ENCODE data around the gene SECISBP2. TPM values are rescaled to one million over a fixed set of nuclear protein-coding genes. Genes with fewer than 3 reads are reported as not detected.

SECISBP2 gene
- polyA plus RNA-seq, 1 donor (not counting 4 experiments of a cell fraction or from before 2014, with no cell fraction given) = 24.3 TPM

DNA sequence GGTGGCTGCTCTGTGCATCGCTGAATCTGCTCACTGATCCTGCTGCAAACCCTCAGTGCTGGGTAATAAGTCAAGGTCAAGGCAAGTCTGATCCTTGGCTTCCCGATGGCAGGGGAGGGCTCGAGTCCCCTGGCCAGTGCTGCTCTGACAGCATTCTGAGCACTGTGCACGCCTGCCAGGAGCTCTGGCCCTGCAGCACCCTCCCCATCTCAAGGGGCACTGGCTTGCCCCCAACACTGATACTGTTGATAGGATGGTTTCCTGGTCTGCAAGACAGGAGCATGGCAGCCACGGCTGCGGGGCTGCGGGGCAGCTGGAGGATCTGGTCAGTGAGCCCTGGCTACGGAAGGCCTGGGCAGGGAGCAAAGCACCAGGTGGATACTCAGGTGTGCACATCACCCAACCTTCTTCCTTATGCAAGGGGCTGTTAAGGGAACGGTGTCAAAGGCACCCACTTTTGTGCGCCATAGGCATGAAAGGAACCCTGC lies 71.8 kb downstream of the SECISBP2 start:
- H3K4me2 ChIP-seq (ENCODE audit: control insufficient read depth, extremely low read depth, insufficient read depth, low read depth, low read length) = no peak overlapping the region
- DNase-seq (ENCODE audit: low read depth, low spot score) (no peak), FAIRE-seq (no peak)
- no peaks in the 10 kb centered on the region for H3K9me3 ChIP-seq (ENCODE audit: control insufficient read depth, low read depth, low read length)
- H3K9me1 ChIP-seq (ENCODE audit: control insufficient read depth, extremely low read depth, insufficient read depth, low read length) = no peaks in the 10 kb centered on the region
- H2AFZ ChIP-seq (ENCODE audit: control insufficient read depth, low read length) = no peak overlapping the region
- H3K4me3 ChIP-seq (ENCODE audit: control insufficient read depth in 2 of 3, extremely low read depth in 1 of 3, insufficient read depth in 2 of 3, low read depth in 1 of 3, low read length in 3 of 3) = no peak overlapping the region
- peaks cover 5% of the 10 kb centered on the region for H3K4me1 ChIP-seq (ENCODE audit: control insufficient read depth, extremely low read depth, insufficient read depth, low read length)
- no peaks in the 10 kb centered on the region for H3K79me2 ChIP-seq (ENCODE audit: control insufficient read depth, insufficient read depth, low read length)
- no peaks in the 10 kb centered on the region for H3K36me3 ChIP-seq (ENCODE audit: control insufficient read depth in 2 of 2, extremely low read depth in 1 of 2, insufficient read depth in 2 of 2, low read length in 2 of 2)
- dilution Hi-C loops (cut with MboI; ENCODE audit: extremely low pct_ligation_motif_present, low sequenced_read_pairs) = no loop called here
- H3K9ac ChIP-seq (ENCODE audit: control insufficient read depth, extremely low read depth, insufficient read depth, low read length) = no peak overlapping the region
- H4K20me1 ChIP-seq (ENCODE audit: control insufficient read depth, extremely low read depth, insufficient read depth, low read length) = no peaks in the 10 kb centered on the region
- H3K27me3 ChIP-seq (ENCODE audit: control insufficient read depth, extremely low read depth, insufficient read depth, low read length) = no peaks in the 10 kb centered on the region
- no peak for TF ChIP-seq EZH2 (IDR thresholded peaks at IDR 0.05; ENCODE audit: low read length)
- no peak overlapping the region for H3K27ac ChIP-seq (ENCODE audit: control insufficient read depth, insufficient read depth, low read length)

DNA sequence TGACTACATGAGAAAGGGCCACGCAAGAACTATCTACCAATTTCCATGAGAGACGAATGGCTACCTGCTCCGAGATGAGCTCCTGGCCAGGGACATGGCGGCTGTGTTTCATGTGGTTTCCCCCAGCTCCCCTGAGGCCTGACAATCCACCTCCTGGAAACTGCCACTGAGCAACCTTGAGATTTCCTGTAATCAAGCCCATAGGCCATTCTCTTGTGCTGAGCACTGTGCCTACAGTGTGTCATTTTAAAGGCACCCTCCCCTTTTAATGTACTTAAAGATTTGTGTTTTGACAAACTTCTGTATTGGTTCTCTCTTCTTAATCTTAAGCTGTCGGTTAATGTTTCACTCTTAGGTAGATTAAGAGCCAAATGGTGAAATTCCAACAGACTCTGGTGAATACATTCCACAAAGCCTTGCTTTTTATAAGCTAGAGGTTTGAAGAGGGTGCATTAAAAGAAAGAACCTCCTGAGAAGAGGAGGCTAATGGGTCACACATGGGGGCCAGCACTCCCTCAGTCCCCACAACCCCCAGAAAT lies 72.3 kb downstream of the SECISBP2 start:
- Histone ChIP-seq H3K27ac (ENCODE audit: control insufficient read depth, insufficient read depth, low read length) (no peak overlapping the region), H3K9ac (ENCODE audit: control insufficient read depth, extremely low read depth, insufficient read depth, low read length) (no peak overlapping the region), H3K27me3 (ENCODE audit: control insufficient read depth, extremely low read depth, insufficient read depth, low read length) (no peaks in the 10 kb centered on the region), H3K4me2 (ENCODE audit: control insufficient read depth, extremely low read depth, insufficient read depth, low read depth, low read length) (no peak overlapping the region), H2AFZ (ENCODE audit: control insufficient read depth, low read length) (no peak overlapping the region), H3K9me1 (ENCODE audit: control insufficient read depth, extremely low read depth, insufficient read depth, low read length) (no peaks in the 10 kb centered on the region), H3K4me1 (ENCODE audit: control insufficient read depth, extremely low read depth, insufficient read depth, low read length) (peaks cover 5% of the 10 kb centered on the region), H3K79me2 (ENCODE audit: control insufficient read depth, insufficient read depth, low read length) (no peaks in the 10 kb centered on the region), H4K20me1 (ENCODE audit: control insufficient read depth, extremely low read depth, insufficient read depth, low read length) (no peaks in the 10 kb centered on the region), H3K4me3 (ENCODE audit: control insufficient read depth in 2 of 3, extremely low read depth in 1 of 3, insufficient read depth in 2 of 3, low read depth in 1 of 3, low read length in 3 of 3) (no peak overlapping the region), H3K36me3 (ENCODE audit: control insufficient read depth in 2 of 2, extremely low read depth in 1 of 2, insufficient read depth in 2 of 2, low read length in 2 of 2) (no peaks in the 10 kb centered on the region), H3K9me3 (ENCODE audit: control insufficient read depth, low read depth, low read length) (no peaks in the 10 kb centered on the region)
- dilution Hi-C loops (cut with MboI; ENCODE audit: extremely low pct_ligation_motif_present, low sequenced_read_pairs) = no loop called here
- DNase-seq (ENCODE audit: low read depth, low spot score) (no peak), FAIRE-seq (no peak)
- no peak for TF ChIP-seq EZH2 (IDR thresholded peaks at IDR 0.05; ENCODE audit: low read length)
- TF ChIP-seq, protein P1, sequence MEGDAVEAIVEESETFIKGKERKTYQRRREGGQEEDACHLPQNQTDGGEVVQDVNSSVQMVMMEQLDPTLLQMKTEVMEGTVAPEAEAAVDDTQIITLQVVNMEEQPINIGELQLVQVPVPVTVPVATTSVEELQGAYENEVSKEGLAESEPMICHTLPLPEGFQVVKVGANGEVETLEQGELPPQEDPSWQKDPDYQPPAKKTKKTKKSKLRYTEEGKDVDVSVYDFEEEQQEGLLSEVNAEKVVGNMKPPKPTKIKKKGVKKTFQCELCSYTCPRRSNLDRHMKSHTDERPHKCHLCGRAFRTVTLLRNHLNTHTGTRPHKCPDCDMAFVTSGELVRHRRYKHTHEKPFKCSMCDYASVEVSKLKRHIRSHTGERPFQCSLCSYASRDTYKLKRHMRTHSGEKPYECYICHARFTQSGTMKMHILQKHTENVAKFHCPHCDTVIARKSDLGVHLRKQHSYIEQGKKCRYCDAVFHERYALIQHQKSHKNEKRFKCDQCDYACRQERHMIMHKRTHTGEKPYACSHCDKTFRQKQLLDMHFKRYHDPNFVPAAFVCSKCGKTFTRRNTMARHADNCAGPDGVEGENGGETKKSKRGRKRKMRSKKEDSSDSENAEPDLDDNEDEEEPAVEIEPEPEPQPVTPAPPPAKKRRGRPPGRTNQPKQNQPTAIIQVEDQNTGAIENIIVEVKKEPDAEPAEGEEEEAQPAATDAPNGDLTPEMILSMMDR (optimal IDR thresholded peaks at IDR 0.05 in 1 of 3, IDR thresholded peaks at IDR 0.05 in 1 of 3, conservative IDR thresholded peaks at IDR 0.05 in 1 of 3; ENCODE audit: extremely low read depth in 1 of 3, insufficient read depth in 2 of 3, low read length in 3 of 3) = no peak

DNA sequence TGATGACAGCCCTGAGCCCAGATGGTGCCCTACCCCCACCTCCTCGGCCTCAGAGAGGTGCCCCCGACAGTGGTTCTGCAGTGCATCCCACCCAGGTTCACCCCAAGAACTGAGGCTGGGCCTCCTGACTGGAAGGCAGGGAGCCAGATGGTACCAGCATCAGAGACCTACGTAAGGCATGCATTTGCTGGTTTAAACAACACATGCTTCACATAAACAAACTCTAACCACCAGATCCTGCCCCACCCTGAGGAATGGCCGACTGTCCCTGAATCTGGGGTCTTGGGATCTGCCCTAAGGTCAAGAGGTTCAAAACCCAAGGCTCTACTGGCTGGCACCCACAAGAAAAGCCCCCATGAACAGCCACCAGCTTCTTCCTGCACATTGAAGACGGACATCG lies 73.3 kb downstream of the SECISBP2 start:
- dilution Hi-C loops (cut with MboI; ENCODE audit: extremely low pct_ligation_motif_present, low sequenced_read_pairs) = no loop called here
- H3K27me3 ChIP-seq (ENCODE audit: control insufficient read depth, extremely low read depth, insufficient read depth, low read length) = no peaks in the 10 kb centered on the region
- TF ChIP-seq, protein P1 (optimal IDR thresholded peaks at IDR 0.05 in 1 of 3, IDR thresholded peaks at IDR 0.05 in 1 of 3, conservative IDR thresholded peaks at IDR 0.05 in 1 of 3; ENCODE audit: extremely low read depth in 1 of 3, insufficient read depth in 2 of 3, low read length in 3 of 3) = no peak
- no peak for TF ChIP-seq EZH2 (IDR thresholded peaks at IDR 0.05; ENCODE audit: low read length)
- no peaks in the 10 kb centered on the region for H3K36me3 ChIP-seq (ENCODE audit: control insufficient read depth in 2 of 2, extremely low read depth in 1 of 2, insufficient read depth in 2 of 2, low read length in 2 of 2)
- H3K9me3 ChIP-seq (ENCODE audit: control insufficient read depth, low read depth, low read length) = no peaks in the 10 kb centered on the region
- H3K9ac ChIP-seq (ENCODE audit: control insufficient read depth, extremely low read depth, insufficient read depth, low read length) = no peak overlapping the region
- peaks cover 5% of the 10 kb centered on the region for H3K4me1 ChIP-seq (ENCODE audit: control insufficient read depth, extremely low read depth, insufficient read depth, low read length)
- no peak overlapping the region for H2AFZ ChIP-seq (ENCODE audit: control insufficient read depth, low read length)
- H3K9me1 ChIP-seq (ENCODE audit: control insufficient read depth, extremely low read depth, insufficient read depth, low read length) = no peaks in the 10 kb centered on the region
- no peak overlapping the region for H3K4me2 ChIP-seq (ENCODE audit: control insufficient read depth, extremely low read depth, insufficient read depth, low read depth, low read length)
- DNase-seq (ENCODE audit: low read depth, low spot score) (no peak), FAIRE-seq (no peak)
- H3K27ac ChIP-seq (ENCODE audit: control insufficient read depth, insufficient read depth, low read length) = no peak overlapping the region
- H3K4me3 ChIP-seq (ENCODE audit: control insufficient read depth in 2 of 3, extremely low read depth in 1 of 3, insufficient read depth in 2 of 3, low read depth in 1 of 3, low read length in 3 of 3) = no peak overlapping the region
- no peaks in the 10 kb centered on the region for H4K20me1 ChIP-seq (ENCODE audit: control insufficient read depth, extremely low read depth, insufficient read depth, low read length)
- no peaks in the 10 kb centered on the region for H3K79me2 ChIP-seq (ENCODE audit: control insufficient read depth, insufficient read depth, low read length)
